K562 (cell line): ENCODE measurements around the gene CTF1. TPM values are rescaled to one million over a fixed set of nuclear protein-coding genes. Genes with fewer than 3 reads are reported as not detected.
"Not testable (repeated sequence)": the region's sequence is repeated elsewhere in the genome, so short reads cannot be mapped to it uniquely, and the experiment has no call there.

Experiments
- ATAC-seq: fragments of 200-7000 bp; cut with Tn5 transposase; 3 replicates; pipeline ENCODE4 v1.9.1; 2020; ENCODE audit warnings: moderate library complexity
- BruUV-seq: library from RNA; stranded (reverse); fragments of 400-500 nt; replicated peaks from 2 replicates; lab custom pipeline; 2021; lab: Mats Ljungman, UMichigan
- CTCF ChIA-PET: fragments of 300-600 bp; formaldehyde crosslinking; extraction: SDS; loops from one replicate; lab custom pipeline; 2021; ENCODE audit warnings: low intra/inter-chr PET ratio; lab: Yijun Ruan, JAX
- POLR2A ChIA-PET: fragments of 300-600, 350-650 bp; sonication (Branson Sonifier 250); formaldehyde crosslinking; extraction: SDS; loops from one replicate; lab custom pipeline; 2021; ENCODE audit warnings: antibody characterized with exemption, inconsistent platforms; lab: Yijun Ruan, JAX
- DNase-seq, 4 experiments: peaks; one replicate each; pipeline versions ENCODE4 v3.0.0 to v3.0.0-alpha.2; 2011 to 2018; ENCODE audit warnings: low spot score in 3 of 4, mixed read lengths in 3 of 4; ENCODE audit errors: extremely low read depth in 1 of 4
- FAIRE-seq: peaks from 2 replicates; lab custom pipeline; 2011; peaks lifted over from hg19 to GRCh38; lab: Jason Lieb, UNC
- H2AFZ ChIP-seq: 2 replicates; pipeline ENCODE4 v1.6.0; 2011; ENCODE audit warnings: low read depth, low read length, control low read depth, inconsistent platforms
- H3K27ac ChIP-seq: fragments of 200-600 bp; 3 replicates; pipeline ENCODE4 v1.8.0; 2011; ENCODE audit warnings: low read depth, mild to moderate bottlenecking, control low read depth, inconsistent platforms, low read length, moderate library complexity, mixed read lengths; ENCODE audit errors: extremely low read depth
- H3K27me3 ChIP-seq, 2 experiments: fragments of 300-600 bp in 1 of 2; 2 replicates in 1 of 2; 3 replicates in 1 of 2; pipeline versions ENCODE4 v1.6.0 to v1.8.0; 2011; ENCODE audit warnings: inconsistent platforms in 2 of 2, low read length in 2 of 2, mild to moderate bottlenecking in 1 of 2, mixed read lengths in 1 of 2, moderate library complexity in 1 of 2; ENCODE audit not compliant: control insufficient read depth in 2 of 2, insufficient read depth in 2 of 2
- H3K36me3 ChIP-seq: fragments of 300-600 bp; 3 replicates; pipeline ENCODE4 v1.8.0; 2011; ENCODE audit warnings: mild to moderate bottlenecking, low read length, inconsistent platforms; ENCODE audit not compliant: control insufficient read depth, insufficient read depth
- H3K4me1 ChIP-seq, 2 experiments: fragments of 200-600 bp in 1 of 2; replicated peaks in 1 of 2; 2 replicates in 1 of 2; 3 replicates in 1 of 2; pipeline versions ENCODE4 v1.5.1 to v1.8.0; 2011; ENCODE audit warnings: inconsistent platforms in 2 of 2, low read length in 2 of 2, mild to moderate bottlenecking in 1 of 2, mixed read lengths in 1 of 2, moderate library complexity in 1 of 2; ENCODE audit not compliant: control insufficient read depth in 2 of 2, insufficient read depth in 2 of 2
- H3K4me2 ChIP-seq: 2 replicates; pipeline ENCODE4 v1.6.1; 2011; ENCODE audit warnings: low read length, control low read depth, inconsistent platforms, mixed read lengths; ENCODE audit not compliant: insufficient read depth
- H3K4me3 ChIP-seq: fragments of 200-600 bp; sonication (generic), shearing (Covaris generic); 2 replicates; pipeline ENCODE4 v1.5.1; 2016; ENCODE audit warnings: control low read depth, inconsistent platforms
- H3K79me2 ChIP-seq: fragments of 200-600 bp; 3 replicates; pipeline ENCODE4 v1.8.0; 2011; ENCODE audit warnings: low read length, inconsistent platforms; ENCODE audit not compliant: control insufficient read depth, insufficient read depth
- H3K9ac ChIP-seq, 2 experiments: 2 replicates each; pipeline versions ENCODE4 v1.6.0 to v1.6.1; 2011; ENCODE audit warnings: low read depth in 2 of 2, low read length in 2 of 2, control low read depth in 1 of 2, inconsistent platforms in 1 of 2, mild to moderate bottlenecking in 1 of 2, mixed read lengths in 1 of 2; ENCODE audit not compliant: insufficient read depth in 1 of 2
- H3K9me1 ChIP-seq: one replicate; pipeline ENCODE4 v1.6.0; 2011; ENCODE audit warnings: inconsistent platforms, mild to moderate bottlenecking, low read length, moderate library complexity; ENCODE audit not compliant: control insufficient read depth, insufficient read depth
- H3K9me3 ChIP-seq: replicated peaks from 2 replicates; pipeline ENCODE4 v1.5.1; 2011; ENCODE audit warnings: low read depth, low read length, inconsistent platforms; ENCODE audit not compliant: control insufficient read depth, insufficient read depth
- H4K20me1 ChIP-seq: replicated peaks from 2 replicates; pipeline ENCODE4 v1.6.1; 2011; ENCODE audit warnings: low read length, inconsistent platforms, mixed read lengths; ENCODE audit not compliant: control insufficient read depth, insufficient read depth
- RB1 ChIP-seq: fragments of 450-650 bp; IDR thresholded peaks from 2 replicates; pipeline ENCODE4 v1.6.1; 2017; ENCODE audit warnings: low read depth, mild to moderate bottlenecking
- SUPT5H ChIP-seq: fragments of 450-650 bp; IDR thresholded peaks from 2 replicates; pipeline ENCODE4 v1.6.1; 2016
- ZNF407 ChIP-seq: fragments of 450-650 bp; IDR thresholded peaks from 2 replicates; pipeline ENCODE4 v1.6.1; 2016; ENCODE audit warnings: low read depth
- WGBS: fragments of 100-300 bp; shearing (Covaris generic); methylation state at CpG from one replicate; pipeline ENCODE4 v1.1.6; 2016; ENCODE audit warnings: low coverage, mixed read lengths; ENCODE audit not compliant: insufficient coverage; ENCODE audit errors: missing lambda C conversion rate; 5-methylcytosine and 5-hydroxymethylcytosine counted together
- in situ Hi-C: fragments of 300-500 bp; cut with MboI; formaldehyde crosslinking; loops from 4 replicates; pipeline ENCODE4 v1.15.0; 2018; ENCODE audit warnings: inconsistent platforms, mixed read lengths
- intact Hi-C: fragments of 100-400 bp; cut with micrococcal nuclease; formaldehyde crosslinking; loops from 2 replicates; pipeline ENCODE4 v1.14.2; 2022
- polyA plus RNA-seq, 8 experiments: library from polyadenylated mRNA; depleted of rRNA in 4 of 8; stranded (reverse) in 5 of 8; unstranded in 3 of 8; fragments of >200 nt; fragmentation: Nextera tagmentation in 2 of 8; fragmentation: Illumina TruSeq in 1 of 8; extraction: Ambion mirVana in 2 of 8; extraction: Trizol in 1 of 8; gene quantifications; 2 replicates each; pipeline versions ENCODE4 v1.2.1 to v1.2.3, GENCODE V29; 2011 to 2014; ENCODE audit warnings: inconsistent platforms in 1 of 8, missing spikeins in 1 of 8
- total RNA-seq, 7 experiments: library from RNA; depleted of rRNA in 6 of 7; stranded (reverse); fragments of >200 nt in 6 of 7; fragmentation: Illumina TruSeq in 2 of 7; extraction: Trizol in 2 of 7; gene quantifications; 2 replicates each; pipeline versions ENCODE4 v1.2.1 to v1.2.3, GENCODE V29; 2011 to 2021; ENCODE audit warnings: low replicate concordance in 1 of 7

Gene CTF1
- total and polyA plus RNA-seq, 9 of the 15 experiments (the other 6 are each of a cell fraction or from before 2014, with no cell fraction given): 0.24 to 2.5 (median 0.44) TPM

GRCh38 chr16:30937692-30938091 lies 41.3 kb downstream of the CTF1 start:
- no peak overlapping the region for H3K4me2 ChIP-seq
- intact Hi-C loops: no loop called here
- H3K4me1 ChIP-seq: peaks cover 8 to 11% of the 10 kb centered on the region in 2 experiments; a peak in 4 of 5 replicates
- CTCF ChIA-PET: no interaction called here
- H2AFZ ChIP-seq: no peak overlapping the region
- no peaks in the 10 kb centered on the region for H3K9me3 ChIP-seq
- no TSS peak for BruUV-seq
- FAIRE-seq (no peak), DNase-seq (no peak), ATAC-seq (no peak)
- no peak overlapping the region for H3K27ac ChIP-seq
- H3K27me3 ChIP-seq: no peaks in the 10 kb centered on the region
- H3K36me3 ChIP-seq: peaks cover 55% of the 10 kb centered on the region; the same call in 2 of the 3 replicates
- TF ChIP-seq ZNF407 (no peak), SUPT5H (0 out of 2 replicates have a peak, but pooled peaks have one; percentile 26), RB1 (no peak)
- no peak overlapping the region for H3K4me3 ChIP-seq
- in situ Hi-C loops: no loop called here
- H4K20me1 ChIP-seq: no peaks in the 10 kb centered on the region
- no peaks in the 10 kb centered on the region for H3K79me2 ChIP-seq
- POLR2A ChIA-PET: interaction anchor here (0.6 kb wide), 1 partner anchor 215 kb away, joined by 3 read pairs; no protein-coding TSS in a partner anchor
- WGBS: 71% methylated on average over 5 of the region's 5 CpGs
- H3K9ac ChIP-seq: peak overlapping the region in 1 of 2 experiments; percentile 58; a peak in 1 of 4 replicates
- peaks cover 3% of the 10 kb centered on the region for H3K9me1 ChIP-seq

DNA sequence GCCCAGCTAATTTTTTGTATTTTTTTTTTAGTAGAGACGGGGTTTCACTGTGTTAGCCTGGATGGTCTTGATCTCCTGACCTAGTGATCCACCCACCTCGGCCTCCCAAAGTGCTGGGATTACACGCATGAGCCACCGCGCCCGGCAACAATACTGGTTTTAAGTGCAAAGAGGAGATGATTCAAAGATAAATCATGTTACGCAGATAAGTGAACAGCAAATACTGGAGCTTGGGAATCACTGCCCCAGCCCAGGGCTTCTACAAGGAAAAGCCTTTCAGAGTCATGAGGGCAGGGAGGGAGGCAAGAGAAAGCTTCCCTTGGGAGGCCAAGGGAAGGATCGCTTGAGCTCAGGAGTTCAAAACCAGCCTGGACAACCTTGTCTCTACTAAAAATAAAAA lies 43.2 kb downstream of the CTF1 start:
- H3K27ac ChIP-seq, H3K79me2 ChIP-seq, H3K9me3 ChIP-seq, in situ Hi-C loops, FAIRE-seq, CTCF ChIA-PET, H3K9me1 ChIP-seq, H3K4me3 ChIP-seq, intact Hi-C loops, BruUV-seq, H2AFZ ChIP-seq, ATAC-seq, H3K9ac ChIP-seq, H4K20me1 ChIP-seq, H3K27me3 ChIP-seq, H3K4me2 ChIP-seq, DNase-seq: not testable (repeated sequence)
- 61% methylated on average over 8 of the region's 8 CpGs for WGBS
- peaks cover 8 to 11% of the 10 kb centered on the region in 2 experiments; a peak in 4 of 5 replicates for H3K4me1 ChIP-seq
- POLR2A ChIA-PET: interaction anchor here (2.4 to 3.9 kb wide), 2 partner anchors 10 to 14 kb away, joined by 10 to 11 read pairs; partner anchors contain the start of gene ORAI3
- H3K36me3 ChIP-seq: peaks cover 68% of the 10 kb centered on the region; the same call in 2 of the 3 replicates
